ENCODE data around the gene OCLN.

GRCh38 chr5:69510694-69511093, 18.1 kb downstream of the OCLN start:
- TF ChIP-seq EGR1 (conservative IDR thresholded peaks at IDR 0.05) (no peak), NR2C2 (CRISPR knock-in tag; IDR thresholded peaks at IDR 0.05) (no peak), NR2C2 (tag; IDR thresholded peaks at IDR 0.05) (no peak), REST (IDR thresholded peaks at IDR 0.05; ENCODE audit: borderline replicate concordance) (no peak), REST (CRISPR knock-in tag; IDR thresholded peaks at IDR 0.05; ENCODE audit: low read depth) (no peak), PCBP1 (IDR thresholded peaks at IDR 0.05; ENCODE audit: low read depth, low read length, poor library complexity, severe bottlenecking) (no peak), PHF8 (IDR thresholded peaks at IDR 0.05; ENCODE audit: borderline replicate concordance, low read length) (no peak), WHSC1 (IDR thresholded peaks at IDR 0.05; ENCODE audit: low read length) (no peak), SP1 (CRISPR knock-in tag; IDR thresholded peaks at IDR 0.05) (no peak), CEBPB (tag; IDR thresholded peaks at IDR 0.05) (no peak), MAFF (IDR thresholded peaks at IDR 0.05; ENCODE audit: low read length) (no peak), RFX5 (IDR thresholded peaks at IDR 0.05; ENCODE audit: low read depth, low read length) (no peak), KAT7 (CRISPR knock-in tag; IDR thresholded peaks at IDR 0.05; ENCODE audit: borderline replicate concordance) (no peak), MAX (CRISPR knock-in tag; IDR thresholded peaks at IDR 0.05) (no peak), POLR2AphosphoS5 (IDR thresholded peaks at IDR 0.05; ENCODE audit: control insufficient read depth, insufficient read depth, low read depth, low read length) (no peak), ZNF354B (CRISPR knock-in tag; IDR thresholded peaks at IDR 0.05) (no peak)

Measured in K562 (cell line).